Limb (tissue), 2 donors: ENCODE results near the gene PEAK3.

Source experiments
- DNase-seq, 2 donors: peaks; one replicate each; pipeline ENCODE4 v3.0.0-alpha.2; 2016; ENCODE audit errors: extremely low spot score in 2 of 2

PEAK3 gene

GRCh38 chr19:2271234-2272103, 10.5 kb downstream of the PEAK3 start:
- no peak for DNase-seq

- DNase-seq: peak; percentile 57 to 87
Observed at GRCh38 chr19:2270423-2271233, 11.3 kb downstream of the PEAK3 start.

GRCh38 chr19:2270157-2270422, 11.9 kb downstream of the PEAK3 start:
- DNase-seq: peak in 1 of 2 donors; percentile 66

- DNase-seq: peak; percentile 97 to 100
Observed at GRCh38 chr19:2269244-2270156, 12.5 kb downstream of the PEAK3 start.

- DNase-seq: no peak
Observed at GRCh38 chr19:2268861-2269243, 13.1 kb downstream of the PEAK3 start.

GRCh38 chr19:2268480-2268830, 13.5 kb downstream of the PEAK3 start:
- DNase-seq: no peak

GRCh38 chr19:2266183-2266993, 15.6 kb downstream of the PEAK3 start:
- peak; percentile 45 to 67 for DNase-seq

GRCh38 chr19:2261438-2262172, 20.4 kb downstream of the PEAK3 start:
- no peak for DNase-seq

- DNase-seq: no peak
Observed at GRCh38 chr19:2260341-2260805, 21.6 kb downstream of the PEAK3 start.

- no peak for DNase-seq
Observed at GRCh38 chr19:2259336-2259735, 22.6 kb downstream of the PEAK3 start.

GRCh38 chr19:2255982-2256685, 25.8 kb downstream of the PEAK3 start, which contains the start of gene JSRP1:
JSRP1 (minus strand) TSS chr19:2256417; CDS start chr19:2255314, 1,103 bp downstream.
- peak; percentile 70 to 80 for DNase-seq

- peak in 1 of 2 donors; percentile 46 for DNase-seq
Observed at GRCh38 chr19:2255112-2255845, 26.7 kb downstream of the PEAK3 start.

GRCh38 chr19:2254064-2254872, 27.7 kb downstream of the PEAK3 start:
- DNase-seq: peak in 1 of 2 donors; percentile 74

GRCh38 chr19:2253106-2254063, 28.6 kb downstream of the PEAK3 start:
- no peak for DNase-seq

- no peak for DNase-seq
Observed at GRCh38 chr19:2252797-2253105, 29.2 kb downstream of the PEAK3 start.

GRCh38 chr19:2252055-2252796, 29.7 kb downstream of the PEAK3 start:
- DNase-seq: no peak
